Measurements from ENCODE around the gene UNC45B.
"Not testable (repeated sequence)": the region's sequence is repeated elsewhere in the genome, so short reads cannot be mapped to it uniquely, and the experiment has no call there.

UNC45B gene

DNA sequence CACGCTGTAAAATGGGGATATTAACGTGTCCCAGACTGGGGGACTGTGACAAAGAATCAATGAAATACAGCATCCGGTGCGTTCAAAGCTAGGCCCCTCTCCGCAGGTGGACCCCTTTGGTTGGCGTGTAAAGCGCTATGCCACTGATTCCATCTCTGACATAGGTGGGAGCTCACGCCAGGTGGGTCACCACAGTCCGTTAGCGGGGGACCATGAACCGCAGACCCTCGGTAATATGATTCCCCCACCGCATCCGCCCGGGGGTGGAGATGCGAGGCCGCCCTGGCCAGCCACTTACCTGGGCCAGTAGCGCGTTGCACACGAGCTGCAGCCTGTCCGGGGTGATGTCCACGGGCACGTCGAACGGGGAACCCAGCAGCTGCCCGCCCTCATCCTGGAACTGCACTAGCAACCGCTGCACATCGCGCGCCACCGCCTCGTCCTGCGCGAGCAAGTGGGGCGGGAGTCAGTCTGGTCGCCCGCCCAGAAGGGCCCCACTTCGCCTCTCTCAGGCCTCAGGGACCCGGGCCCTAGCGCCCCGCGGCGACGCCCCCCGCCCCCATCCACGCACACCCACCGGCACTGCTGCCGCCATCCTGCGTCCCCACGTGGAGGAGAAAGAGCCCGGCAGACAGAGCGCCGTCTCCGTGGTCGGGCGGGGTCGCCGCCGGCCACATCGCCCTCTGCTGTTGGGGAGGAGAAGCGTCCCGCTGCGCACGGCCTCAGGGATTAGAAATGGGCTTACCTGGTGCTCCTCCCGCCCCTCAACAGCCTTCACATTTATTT lies 5.7 kb upstream of the UNC45B start, which contains the start of gene NLE1:
TSS of gene NLE1 (minus strand) at position 623 of the 786 bp plus-strand sequence. CDS start at position 595, 28 bp downstream.
- peak in 57 of 58 donors; percentile 20 to 90 (median 68) for DNase-seq

GRCh38 chr17:35142467-35142796 lies 5.2 kb upstream of the UNC45B start:
- DNase-seq = no peak

- DNase-seq = no peak
Observed at GRCh38 chr17:35144840-35145239, 2.8 kb upstream of the UNC45B start.

DNA sequence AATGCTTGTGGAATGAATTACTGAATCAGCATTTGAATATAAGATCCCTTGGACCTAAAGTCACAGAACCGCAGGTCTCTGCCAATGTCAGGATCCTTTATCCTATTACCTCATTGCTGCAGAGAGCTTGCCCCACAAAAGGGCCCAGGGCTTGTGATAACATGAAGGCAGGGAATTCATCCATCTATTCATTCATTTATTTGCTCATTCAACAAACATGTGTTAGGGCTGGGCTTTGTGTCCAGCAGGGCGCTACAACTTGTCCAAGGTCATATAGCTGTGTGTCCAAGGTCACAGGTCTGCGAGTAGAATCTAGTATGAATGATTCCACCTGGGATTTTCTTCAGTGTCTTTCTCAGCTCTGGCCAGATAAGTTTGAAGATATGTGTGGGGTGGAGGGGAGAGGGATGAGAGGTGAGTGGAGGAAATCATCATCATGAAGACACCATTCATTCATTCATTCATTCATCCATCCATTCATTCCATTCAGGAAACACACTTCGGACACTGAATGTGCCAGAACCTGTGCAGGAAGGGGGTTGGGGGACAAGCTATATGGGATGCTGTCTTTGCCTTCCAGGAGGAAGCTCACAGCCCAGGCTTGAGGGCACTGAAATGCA lies 1.3 kb upstream of the UNC45B start:
- DNase-seq = no peak

- DNase-seq = no peak
Observed at GRCh38 chr17:35148144-35148543, 527 bp downstream of the UNC45B start.

- no peak for DNase-seq
Observed at GRCh38 chr17:35149941-35150340, 2.3 kb downstream of the UNC45B start.

DNA sequence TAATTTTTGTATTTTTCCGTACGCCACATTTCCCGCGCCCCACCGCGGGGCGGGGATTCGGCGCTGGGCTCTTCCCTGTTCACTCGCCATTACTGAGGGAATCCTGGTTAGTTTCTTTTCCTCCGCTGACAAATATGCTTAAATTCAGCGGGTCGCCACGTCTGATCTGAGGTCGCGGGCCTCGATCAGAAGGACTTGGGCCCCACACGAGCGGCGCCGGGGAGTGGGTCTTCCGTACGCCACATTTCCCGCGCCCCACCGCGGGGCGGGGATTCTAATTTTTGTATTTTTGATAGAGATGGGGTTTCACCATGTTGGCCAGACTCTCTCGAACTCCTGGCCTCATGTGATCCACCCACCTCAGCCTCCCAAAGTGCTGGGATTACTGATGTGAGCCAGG lies 3.5 kb downstream of the UNC45B start:
- DNase-seq = not testable (repeated sequence)

GRCh38 chr17:35152421-35153140 lies 5.0 kb downstream of the UNC45B start:
- no peak for DNase-seq

DNA sequence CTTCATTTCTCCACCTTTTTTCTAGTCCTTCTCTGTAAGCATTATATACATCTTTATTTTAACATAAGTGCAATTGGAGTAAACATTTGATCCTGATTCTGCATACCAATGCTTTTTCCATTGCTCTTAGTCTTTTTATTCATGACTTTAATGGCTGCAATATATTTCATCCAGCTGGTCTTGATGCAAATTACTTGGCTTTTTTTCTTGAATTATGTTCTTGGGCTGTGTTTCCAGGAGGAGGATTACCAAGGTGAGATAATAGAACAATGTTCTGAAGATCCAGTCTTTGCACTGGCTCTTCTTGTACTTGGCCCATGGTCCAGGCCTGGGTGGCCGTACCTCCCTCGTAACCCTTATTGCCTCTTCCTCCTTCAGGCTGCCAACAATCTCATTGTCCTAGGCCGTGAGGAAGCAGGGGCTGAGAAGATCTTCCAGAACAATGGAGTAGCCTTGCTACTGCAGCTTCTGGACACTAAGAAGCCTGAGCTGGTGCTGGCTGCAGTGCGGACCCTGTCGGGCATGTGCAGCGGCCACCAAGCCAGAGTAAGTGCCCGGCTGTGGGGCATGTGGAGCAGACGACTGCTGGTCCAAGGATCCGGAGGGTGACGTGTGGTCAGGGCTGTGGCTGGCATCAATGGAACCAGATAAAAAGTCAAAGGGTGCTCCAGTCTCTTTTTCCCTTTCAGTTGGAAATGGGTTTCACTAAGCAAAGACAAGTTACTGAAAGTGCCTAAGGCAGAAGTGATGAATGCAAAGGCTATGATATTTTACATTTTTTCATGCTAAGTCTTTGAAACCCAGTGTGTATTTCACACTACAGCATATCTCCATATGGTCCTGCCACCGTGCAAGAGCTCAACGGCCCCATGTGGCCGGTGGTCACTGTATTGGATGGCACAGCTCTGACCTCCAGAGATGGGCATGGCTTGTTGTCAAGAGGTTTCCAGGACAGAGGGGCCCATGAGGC lies 6.9 kb downstream of the UNC45B start:
- no peak for DNase-seq

GRCh38 chr17:35155246-35155645 lies 7.6 kb downstream of the UNC45B start:
- DNase-seq = no peak

- DNase-seq = no peak
Observed at GRCh38 chr17:35159940-35160339, 12.3 kb downstream of the UNC45B start.

- DNase-seq = no peak
Observed at GRCh38 chr17:35160354-35161201, 13.0 kb downstream of the UNC45B start.

- no peak for DNase-seq
Observed at GRCh38 chr17:35161281-35161761, 13.7 kb downstream of the UNC45B start.

DNA sequence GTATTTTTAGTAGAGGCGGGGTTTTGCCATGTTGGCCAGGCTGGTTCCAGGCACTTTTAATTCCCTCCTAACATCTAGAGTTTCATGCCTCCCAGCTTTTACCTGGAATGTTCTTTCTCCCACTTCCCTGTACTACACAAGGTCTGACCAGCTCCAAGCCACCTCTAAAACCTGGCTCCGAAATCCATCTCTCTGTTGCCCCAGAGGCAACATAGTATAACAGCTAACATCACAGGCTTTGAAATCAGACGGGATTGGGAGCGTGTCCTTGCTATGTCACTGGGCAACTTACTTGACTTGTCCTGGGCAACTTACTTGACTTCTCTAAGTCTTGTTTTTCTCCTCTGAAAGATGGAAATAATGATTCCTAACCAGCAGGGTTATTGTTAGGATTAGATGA lies 15.1 kb downstream of the UNC45B start:
- DNase-seq = no peak

- no peak for DNase-seq
Observed at GRCh38 chr17:35163886-35164285, 16.3 kb downstream of the UNC45B start.

- DNase-seq = no peak
Observed at GRCh38 chr17:35164716-35165115, 17.1 kb downstream of the UNC45B start.

DNA sequence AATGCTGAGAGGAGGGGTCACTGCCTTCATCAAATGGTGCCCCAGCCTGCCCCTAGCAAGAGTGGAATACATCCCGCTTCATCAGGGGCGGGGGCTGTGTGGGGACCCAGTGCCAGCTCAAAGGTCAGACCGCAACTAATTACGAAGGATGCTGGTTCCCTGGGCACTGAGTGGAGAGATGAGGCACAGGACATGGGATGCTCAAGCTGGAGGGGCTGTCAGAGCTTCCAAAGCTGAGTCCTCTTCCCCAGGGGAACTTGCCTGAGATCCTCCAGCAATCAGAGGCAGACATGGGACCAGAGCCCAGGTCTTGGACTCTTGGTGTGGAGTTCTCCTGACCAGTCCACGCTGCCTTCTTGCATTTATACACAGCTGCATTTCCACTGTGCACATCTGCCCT lies 18.9 kb downstream of the UNC45B start:
- no peak for DNase-seq

DNA sequence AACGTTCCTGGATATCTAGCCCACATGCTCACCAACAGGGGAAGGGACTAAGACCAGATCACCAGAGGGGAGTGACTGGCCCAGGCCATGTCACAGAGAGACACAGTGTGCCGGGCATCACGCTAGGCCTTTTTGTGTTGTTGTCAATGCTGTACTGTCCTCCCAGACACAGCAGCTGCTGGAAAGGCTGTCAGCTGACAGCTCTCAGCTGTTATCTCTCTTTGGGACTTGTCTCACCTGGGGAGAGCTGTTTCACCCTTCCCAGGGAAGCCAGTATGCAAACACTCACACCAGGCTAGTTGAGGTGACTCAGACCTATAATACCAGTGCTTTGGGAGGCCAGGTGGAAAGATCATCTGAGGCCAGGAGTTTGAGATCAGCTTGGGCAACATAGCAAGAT lies 19.4 kb downstream of the UNC45B start:
- peak in 15 of 58 donors; percentile 2 to 64 (median 24) for DNase-seq

GRCh38 chr17:35167666-35168065 lies 20.0 kb downstream of the UNC45B start:
- DNase-seq = no peak

DNA sequence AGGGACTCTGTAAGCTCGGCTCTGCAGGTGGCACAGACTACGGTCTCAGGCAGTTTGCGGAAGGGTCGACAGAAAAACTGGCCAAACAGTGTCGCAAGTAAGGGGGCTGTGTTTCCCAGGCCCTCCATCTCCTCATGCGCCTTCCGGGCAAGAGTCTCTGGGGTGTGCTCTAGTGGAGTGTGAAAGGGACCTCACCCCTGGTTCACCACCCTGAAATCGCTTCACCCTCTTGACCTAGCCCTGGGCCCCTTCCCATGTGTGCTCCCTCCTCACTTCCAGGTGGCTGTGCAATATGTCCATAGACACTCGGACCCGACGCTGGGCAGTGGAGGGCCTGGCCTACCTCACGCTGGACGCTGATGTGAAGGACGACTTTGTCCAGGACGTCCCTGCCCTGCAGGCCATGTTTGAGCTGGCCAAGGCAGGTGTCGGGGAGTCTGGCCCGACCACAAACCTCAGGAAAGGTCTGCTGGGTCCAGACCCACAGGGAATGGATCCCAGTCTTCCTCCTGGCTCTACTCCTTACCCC lies 22.3 kb downstream of the UNC45B start:
- no peak for DNase-seq
